Anterior cingulate cortex (tissue), 58 donors: Measurements from ENCODE around the gene LRCH3.

ENCODE experiments used
- DNase-seq, 58 donors: peaks; one replicate each; lab custom pipeline; 2025; lab: John Stamatoyannopoulos, UW

Gene LRCH3

DNA sequence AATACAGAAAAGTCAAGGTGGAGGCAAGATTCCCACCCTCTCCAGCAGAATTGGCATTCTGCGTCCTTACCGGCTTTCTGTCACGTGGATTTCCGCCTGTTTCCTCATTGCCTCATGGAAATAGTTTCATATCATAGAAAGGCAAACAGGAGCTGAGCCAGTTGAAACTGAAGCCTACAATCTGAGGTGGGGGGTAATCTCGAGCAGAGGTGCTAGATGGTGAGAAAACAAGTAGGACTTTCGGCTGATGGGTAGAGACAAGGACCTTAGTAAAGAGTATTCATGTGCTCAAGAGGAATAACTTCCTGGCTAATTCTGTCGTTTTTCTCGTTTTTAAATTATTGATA lies 39.9 kb downstream of the LRCH3 start:
- DNase-seq = no peak

DNA sequence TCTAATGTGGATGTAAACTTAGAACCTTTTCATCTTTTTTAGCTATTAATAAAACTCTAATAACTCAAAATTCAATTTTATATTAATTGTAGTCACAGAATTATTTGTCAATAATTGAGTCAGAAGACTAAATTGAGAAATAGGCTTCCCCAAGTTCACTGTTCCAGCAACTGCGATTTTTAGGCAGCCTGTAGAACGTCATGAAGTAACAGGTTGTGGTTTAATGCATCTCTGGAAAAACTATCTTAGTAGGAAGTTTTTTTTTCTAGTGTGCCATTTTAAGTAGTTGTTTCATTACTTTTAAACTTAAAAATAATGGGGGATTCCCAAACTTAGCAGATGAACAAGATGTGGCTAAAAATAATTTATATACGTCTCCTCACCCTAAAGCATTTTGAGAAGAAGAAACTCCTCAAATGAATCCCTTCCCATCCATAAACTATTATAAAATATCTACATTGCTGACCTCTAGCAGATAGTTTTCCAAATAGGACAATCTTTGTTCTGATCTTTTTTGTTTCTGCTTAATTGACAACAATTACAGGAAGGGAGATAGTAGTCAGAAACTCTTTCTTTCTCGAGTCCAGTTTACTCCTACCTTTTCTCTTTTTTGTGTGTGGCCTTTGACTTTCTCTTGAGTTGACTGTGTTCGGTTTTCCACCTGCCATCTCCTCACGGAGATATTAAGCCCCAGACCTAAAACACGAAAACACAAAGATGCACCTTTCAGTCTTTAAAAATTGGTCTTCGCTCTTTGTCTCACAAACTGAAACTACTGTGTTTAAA lies 43.1 kb downstream of the LRCH3 start:
- no peak for DNase-seq

DNA sequence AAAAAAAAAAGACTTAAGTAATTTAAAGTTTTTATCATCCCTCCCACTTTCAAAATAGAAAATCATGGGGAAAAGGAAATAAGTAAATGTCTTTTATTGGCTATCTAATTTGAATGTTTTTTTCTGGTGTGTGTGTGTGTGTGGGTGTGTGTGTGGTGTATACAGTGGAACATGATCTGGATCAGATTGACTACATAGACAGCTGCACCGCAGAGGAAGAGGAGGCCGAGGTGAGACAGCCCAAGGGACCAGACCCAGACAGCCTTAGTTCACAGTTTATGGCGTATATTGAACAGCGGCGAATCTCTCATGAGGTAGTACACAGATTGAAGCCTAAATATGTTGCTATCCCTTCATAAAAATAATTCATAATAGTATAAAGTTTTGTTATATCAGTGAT lies 44.5 kb downstream of the LRCH3 start:
- DNase-seq = no peak

DNA sequence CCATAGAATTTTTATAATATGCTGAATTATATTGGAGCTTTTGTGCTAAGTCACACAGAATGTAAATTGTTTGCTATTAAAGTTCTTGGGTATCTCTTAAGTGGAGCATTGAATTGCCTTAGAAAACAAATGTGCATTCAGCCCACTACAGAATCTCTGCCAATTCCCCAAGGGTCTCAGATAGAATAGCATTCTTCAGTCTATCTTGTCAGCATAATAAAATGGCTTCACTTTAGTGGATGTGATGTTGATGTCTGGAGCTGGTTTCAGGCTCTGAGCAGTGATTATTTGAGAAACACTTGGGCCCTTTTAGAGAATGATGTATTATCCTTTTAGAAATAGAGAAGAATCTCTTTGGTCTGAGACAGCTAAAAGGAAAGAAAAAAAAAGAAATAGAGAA lies 45.2 kb downstream of the LRCH3 start:
- DNase-seq = no peak

DNA sequence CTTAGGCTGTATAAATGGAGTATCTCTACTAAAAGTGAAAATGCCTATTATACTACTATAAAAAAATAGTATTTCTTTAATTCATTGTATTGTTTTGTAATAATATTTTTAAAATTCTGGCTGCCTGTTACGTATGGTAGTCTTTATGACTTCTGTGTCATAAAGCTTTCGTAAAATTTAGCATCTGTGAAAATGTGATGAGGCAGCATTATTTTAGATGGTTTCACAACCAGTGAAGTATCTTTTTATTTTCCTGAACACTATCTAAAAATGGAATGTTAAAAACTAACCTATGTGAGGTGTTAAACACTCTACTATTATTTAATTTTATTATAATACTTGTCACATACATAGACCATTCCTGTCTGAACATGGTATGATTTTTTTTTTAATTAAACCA lies 46.2 kb downstream of the LRCH3 start:
- no peak for DNase-seq

DNA sequence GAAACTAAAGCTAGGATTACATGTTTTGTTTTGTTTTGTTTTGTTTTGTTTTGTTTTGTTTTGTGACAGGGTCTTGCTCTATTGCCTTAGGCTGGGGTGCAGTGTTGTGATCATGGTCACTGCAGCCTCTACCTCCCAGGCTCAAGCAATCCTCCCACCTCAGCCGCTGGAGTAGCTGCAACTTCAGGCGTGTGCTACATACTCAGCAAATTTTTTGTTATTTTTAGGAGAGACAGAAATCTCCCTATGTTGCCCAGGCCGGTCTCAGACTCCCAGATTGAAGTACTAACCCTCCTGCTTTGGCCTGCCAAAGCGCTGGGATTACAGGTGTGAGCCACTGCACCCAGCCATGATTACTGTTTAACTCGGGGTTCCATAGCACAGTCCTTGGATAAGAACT lies 50.7 kb downstream of the LRCH3 start:
- no peak for DNase-seq

DNA sequence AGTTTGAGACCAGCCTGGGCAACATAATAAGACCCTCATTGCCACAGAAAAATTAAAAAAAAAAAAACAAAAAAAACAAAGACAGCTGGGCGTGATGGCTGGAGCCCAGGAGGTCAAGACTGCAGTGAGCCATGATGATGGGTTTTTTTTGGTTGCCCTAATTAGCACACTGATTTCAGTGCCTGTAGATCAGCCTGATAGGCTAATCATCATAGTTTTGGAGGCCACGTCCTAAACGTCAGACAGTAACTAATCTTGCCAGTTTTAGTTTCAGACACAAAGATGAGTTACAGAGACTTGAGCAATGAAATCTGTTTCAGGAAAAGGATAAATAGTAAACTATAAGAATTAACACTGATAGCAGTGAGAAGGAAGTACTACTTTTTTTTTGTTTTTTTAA lies 55.4 kb downstream of the LRCH3 start:
- DNase-seq = no peak

DNA sequence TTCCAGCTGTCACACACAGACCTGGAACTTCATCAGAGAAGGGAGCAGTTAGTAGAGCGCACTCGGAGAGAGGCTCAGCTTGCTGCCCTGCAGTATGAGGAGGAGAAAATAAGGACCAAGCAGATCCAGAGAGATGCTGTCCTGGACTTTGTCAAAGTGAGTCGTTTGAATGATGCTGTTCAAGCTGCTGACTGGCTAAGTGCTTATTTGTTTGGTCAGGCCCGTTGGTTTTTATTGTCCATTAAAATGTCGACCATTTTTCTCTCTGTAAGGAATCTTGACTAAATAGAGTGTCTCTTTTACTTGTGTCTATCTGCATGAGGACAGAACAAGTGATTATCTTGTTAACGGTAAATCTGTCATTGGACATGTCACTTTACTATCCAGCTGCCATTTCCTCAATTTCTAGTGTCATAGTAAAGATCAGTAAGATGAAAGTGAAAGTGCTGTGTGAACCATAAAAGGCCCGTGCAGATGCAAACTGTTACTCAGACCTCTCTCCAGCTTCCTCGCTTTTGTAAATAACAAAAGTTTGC lies 56.9 kb downstream of the LRCH3 start:
- peak in 6 of 58 donors; percentile 1 to 19 (median 4) for DNase-seq

DNA sequence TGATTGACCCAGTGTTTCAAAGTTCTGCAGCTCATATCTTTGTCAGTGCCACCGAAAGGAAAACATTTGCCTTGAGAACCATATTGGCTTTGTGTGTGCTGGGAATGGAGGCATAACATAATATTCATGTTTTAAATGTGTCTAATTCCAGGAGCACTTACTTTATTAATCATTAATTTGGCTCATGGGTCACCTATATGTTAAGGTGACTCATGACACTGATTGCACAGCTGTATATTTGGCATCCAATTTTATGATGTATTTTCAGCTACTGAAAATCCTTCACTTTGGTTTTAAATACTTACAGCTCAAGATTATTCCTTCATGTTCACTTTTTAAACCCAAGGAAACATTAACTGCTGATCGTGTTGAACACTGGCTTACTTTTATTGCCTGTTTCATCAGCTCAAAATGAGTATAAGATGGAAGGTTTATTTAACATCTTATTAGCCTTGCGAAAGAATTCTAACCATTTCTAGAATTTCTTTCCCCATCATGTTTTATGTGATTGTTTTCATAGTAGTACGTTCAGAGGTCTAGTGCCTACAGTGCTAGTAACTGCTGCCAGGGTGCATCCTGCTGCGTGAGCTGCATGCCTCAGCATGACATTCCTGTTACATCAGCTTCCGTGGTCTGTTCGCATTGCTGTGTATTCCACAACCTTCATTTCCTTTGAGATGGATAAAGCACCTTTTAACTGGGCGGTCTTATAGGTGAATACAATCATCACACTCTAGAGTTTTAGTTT lies 63.7 kb downstream of the LRCH3 start:
- no peak for DNase-seq

DNA sequence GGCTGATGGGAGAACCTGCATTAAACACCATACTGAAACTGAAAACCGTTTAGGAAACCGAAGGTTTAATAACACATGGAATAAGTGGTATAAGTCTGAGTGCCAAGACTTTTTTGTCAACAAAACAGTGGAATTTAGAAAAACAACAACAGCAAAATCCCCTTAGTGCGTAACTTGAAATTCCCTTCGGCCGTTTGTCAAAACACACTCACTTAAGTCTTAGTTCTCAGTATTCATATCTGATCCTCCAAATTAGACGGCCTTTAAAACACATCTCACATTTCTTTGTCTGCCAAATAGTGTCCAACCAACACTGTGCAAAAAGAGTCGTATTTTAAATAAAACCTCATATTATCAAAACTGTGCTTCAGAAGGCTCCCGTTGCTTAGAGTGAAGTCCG lies 64.5 kb downstream of the LRCH3 start:
- no peak for DNase-seq

DNA sequence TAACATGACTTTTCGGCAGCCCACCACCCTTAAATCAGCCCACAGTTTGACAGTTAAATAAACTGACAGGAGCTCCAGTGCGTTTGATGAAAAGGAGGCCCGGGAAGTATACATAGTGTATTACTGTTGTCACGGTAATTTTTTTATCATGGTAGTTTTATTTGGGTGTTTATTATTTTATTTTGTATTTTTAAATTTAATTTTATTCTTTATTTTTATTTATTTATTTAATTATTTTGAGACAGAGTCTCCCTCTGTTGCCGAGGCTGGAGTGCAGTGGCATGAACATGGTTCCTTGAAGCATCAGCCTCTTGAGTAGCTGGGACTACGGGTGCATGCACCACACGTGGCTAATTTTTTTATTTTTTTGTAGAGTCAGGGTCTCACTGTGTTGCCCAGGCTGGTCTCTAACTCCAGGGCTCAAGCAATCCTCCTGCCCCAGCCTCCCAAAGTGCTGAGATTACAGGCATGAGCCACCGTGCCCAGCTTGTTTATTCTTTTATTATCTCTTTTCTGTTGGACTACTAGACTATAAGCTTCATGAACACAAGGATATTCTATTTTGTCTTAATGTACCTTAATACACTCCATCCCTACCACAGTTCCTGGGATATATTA lies 65.3 kb downstream of the LRCH3 start:
- DNase-seq = no peak

DNA sequence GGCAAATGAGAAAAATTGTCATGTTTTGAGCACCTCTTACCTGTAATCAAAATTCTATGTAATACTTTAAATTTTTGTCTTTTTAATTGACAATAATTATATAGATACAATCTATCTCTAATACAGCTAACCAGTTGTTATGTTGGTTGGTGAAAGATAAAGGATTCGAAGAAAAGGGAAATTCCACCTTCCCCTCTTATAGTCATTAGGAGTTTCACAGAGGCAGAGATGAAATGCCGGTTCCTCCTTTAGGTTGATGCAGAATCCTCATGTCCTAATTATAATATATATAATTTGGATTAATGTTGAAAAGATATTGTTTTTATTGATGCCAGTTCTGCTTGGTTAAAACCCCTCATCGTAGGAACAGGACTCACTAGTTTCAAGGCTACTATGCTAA lies 67.1 kb downstream of the LRCH3 start:
- no peak for DNase-seq

DNA sequence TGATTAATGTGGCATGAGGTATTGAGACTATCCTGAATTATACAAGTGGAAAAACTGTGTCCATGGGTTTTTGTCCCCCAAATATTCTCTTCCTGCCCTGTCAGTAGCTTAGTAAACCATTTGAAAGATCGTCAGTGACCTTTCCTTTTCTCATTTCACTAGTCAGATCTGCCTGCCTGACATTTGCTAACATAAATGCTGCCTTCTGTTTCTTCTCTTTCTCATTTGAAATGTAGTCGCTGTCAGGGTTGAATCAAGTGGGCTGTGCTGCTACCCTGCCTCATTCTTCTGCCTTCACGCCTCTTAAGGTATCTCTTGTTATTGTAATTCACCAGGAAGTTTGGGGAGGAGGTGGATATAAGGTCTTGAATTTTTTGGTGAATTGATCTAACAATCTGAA lies 67.5 kb downstream of the LRCH3 start:
- no peak for DNase-seq

DNA sequence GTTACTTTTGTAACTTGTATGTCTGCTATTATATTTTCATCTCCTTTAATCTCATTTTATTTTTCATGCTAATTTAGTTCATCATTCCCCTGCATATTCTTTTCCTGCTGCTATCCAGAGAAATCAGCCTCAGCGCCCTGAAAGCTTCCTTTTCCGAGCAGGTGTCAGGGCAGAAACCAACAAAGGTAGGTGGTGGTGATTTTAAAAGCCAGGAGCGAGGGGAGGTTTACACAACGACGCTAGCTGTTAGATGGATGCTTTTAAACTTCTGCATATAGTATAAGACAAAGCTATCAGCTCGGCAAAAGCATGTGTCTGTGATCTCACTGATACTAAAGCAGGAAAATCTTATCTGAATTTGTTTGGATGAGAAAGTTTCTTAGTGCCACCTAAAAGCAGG lies 75.0 kb downstream of the LRCH3 start:
- DNase-seq = no peak

DNA sequence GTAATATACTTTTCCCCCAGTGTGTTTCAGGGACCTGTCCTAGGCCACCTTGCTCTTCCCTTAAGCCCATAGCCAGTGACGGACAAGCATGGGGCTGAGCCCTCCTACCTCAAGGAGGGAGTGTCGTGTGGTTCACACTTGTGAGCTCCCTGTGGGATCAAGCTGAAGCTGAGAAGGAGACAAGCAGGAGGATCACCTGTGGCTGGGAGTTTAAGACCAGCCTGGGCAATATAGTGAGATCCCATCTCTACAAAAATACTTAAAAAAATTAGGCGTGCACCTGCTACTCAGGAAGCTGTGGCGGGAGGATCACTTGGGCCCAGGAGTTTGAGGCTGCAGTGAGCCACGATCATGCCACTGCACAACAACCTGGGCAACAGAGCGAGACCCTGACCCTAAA lies 82.3 kb downstream of the LRCH3 start:
- DNase-seq = no peak

DNA sequence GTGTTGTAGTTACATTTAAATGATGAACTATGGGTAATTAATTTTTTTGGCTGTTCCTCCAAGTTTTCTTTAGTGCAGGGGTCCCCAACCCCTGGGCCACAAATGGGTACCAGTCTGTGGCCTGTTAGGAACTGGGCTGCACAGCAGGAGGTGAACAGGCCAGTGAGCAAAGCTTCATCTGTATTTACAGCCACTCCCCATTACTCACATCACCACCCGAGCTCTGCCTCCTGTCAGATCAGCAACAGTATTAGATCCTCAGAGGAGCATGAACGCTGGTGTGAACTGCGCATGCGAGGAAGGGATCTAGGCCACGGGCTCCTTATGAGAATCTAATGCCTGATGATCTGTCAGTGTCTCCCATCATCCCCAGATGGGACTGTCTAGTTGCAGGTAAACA lies 83.0 kb downstream of the LRCH3 start:
- no peak for DNase-seq

DNA sequence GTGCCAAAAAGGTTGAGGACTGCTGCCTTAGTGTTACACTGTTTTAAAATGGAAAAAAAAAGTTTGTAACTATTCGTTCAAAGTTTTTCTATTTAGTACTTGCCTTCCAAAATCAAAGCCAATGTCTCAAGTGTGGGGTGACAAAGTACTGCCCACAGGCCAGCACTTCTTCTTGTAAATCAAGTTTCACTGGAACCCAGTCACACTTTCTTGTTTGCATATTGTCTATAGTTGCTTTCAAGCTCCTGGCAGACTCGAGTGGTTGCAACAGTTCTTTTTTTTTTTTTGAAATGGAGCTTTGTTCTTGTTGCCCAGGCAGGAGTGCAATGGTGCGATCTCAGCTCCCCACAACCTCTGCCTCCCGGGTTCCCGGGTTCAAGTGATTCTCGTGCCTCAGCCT lies 83.6 kb downstream of the LRCH3 start:
- peak in 1 of 58 donors; percentile 6 for DNase-seq

DNA sequence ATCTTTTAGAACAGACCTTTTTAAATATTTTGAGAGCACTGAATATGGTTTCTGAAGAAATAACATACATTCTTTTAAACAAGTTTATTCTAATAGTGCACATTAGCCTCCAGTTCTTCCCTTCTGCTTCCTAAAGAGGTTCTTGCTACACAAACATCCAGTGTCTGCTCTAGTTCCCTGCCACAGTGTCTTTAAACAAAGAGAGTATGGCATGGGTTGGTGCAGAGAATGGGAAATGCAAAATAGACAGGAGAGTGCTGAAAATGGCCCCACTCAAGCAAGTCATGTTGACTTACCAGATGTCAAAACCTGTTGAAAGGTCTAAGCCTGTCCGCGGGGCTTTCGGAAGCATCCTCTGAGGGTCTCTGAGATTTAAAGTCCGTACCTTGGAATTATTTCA lies 86.8 kb downstream of the LRCH3 start:
- DNase-seq = no peak

DNA sequence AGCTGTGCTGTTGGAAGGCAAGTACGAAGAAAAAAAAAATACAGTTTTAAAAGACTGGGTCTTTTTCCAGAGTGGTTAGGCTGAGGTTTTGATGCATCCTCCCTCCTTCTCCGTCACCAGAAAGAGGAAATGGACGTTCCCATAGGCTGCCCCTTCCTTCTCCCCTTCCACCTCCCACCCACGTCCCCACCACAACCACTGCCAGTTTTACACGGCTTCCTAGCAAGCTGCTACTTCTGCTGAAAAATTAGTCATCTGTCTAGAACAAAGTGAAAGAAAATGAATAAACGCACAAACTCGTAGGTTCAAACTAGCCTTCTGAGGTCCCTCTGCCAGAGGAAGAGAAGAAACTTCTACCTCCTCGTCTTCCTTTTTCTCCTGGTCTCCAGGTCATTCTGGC lies 87.4 kb downstream of the LRCH3 start:
- peak in 9 of 58 donors; percentile 1 to 44 (median 16) for DNase-seq

DNA sequence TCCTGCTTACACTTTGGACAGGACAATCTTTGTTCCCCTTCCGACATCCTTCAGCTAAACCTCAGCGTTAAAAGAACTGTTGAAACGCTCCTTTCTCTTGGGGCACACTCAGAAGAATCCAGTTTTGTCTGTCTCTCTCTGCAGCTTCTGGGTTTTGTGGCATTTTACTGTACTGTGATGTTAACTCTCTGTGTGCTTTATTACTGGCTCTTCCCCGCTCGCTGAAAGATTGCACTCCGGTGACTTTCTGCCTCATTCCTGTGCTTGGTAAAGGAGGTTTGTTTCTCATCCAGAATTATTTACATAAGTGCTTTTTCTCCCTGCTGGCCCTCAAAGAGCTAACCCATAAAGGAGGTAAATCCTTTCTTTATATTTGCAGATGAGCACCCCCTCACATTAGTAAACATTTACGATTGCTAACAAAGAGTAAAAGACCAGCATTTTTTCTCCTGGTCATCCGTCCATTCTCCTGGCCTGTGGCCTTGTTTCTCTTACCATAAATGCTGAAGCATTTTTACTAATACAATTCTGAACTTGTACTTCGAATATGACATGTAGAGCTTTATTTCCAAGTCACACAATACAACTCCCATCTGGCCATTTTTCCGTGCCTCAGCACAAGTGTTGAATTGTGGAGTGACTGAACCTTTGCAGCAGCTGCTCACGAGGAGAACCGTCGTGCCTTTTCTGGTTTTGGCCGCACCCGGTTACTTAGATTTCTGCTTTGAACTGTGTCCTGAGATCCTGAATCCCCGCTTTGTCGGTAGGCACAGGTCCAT lies 89.6 kb downstream of the LRCH3 start:
- peak in 3 of 58 donors; percentile 6 to 21 (median 19) for DNase-seq
